Lower lobe of right lung (tissue), 2 donors: ENCODE data around the gene RRAS. TPM values are rescaled to one million over a fixed set of nuclear protein-coding genes. Genes with fewer than 3 reads are reported as not detected.

ENCODE experiments used
- ATAC-seq, 2 donors: fragments of 200-7000 bp; cut with Tn5 transposase; one replicate each; pipeline ENCODE4 v1.9.1; 2020 to 2022; ENCODE audit warnings: mild to moderate bottlenecking in 2 of 2, moderate library complexity in 2 of 2
- DNase-seq: peaks from one replicate; pipeline ENCODE4 v3.0.0-alpha.2; 2020
- H3K27ac ChIP-seq: fragments of 200-600 bp; one replicate; pipeline ENCODE4 v1.8.0; 2022
- H3K27me3 ChIP-seq: fragments of 200-600 bp; one replicate; pipeline ENCODE4 v1.8.0; 2022; ENCODE audit warnings: low read depth
- H3K36me3 ChIP-seq: fragments of 200-600 bp; one replicate; pipeline ENCODE4 v1.8.0; 2022; ENCODE audit warnings: mild to moderate bottlenecking
- H3K4me1 ChIP-seq: fragments of 200-600 bp; one replicate; pipeline ENCODE4 v1.8.0; 2022
- H3K4me3 ChIP-seq: fragments of 200-600 bp; one replicate; pipeline ENCODE4 v1.8.0; 2022; ENCODE audit warnings: mild to moderate bottlenecking
- H3K9me3 ChIP-seq: fragments of 200-600 bp; one replicate; pipeline ENCODE4 v1.8.0; 2022
- intact Hi-C: fragments of 100-400 bp; cut with DNase I; formaldehyde crosslinking; loops from one replicate; pipeline ENCODE4 v1.11.0; 2022
- microRNA-seq: library from miRNA; unstranded; fragments of <30 nt; microRNA quantifications from one replicate; pipeline ENCODE4 v1.2.0, GENCODE V29; 2020; ENCODE audit warnings: borderline number of aligned reads
- total RNA-seq: library from RNA; stranded (reverse); fragmentation: NEBNext Ultra II Directional; extraction: Animal tissue kit (Norgen Biotek cat#: 25700); gene quantifications from one replicate; pipeline ENCODE4 v1.2.1, GENCODE V29; 2021
- TF ChIP-seq, protein P1 (sequence below): fragments of 200-600 bp; IDR thresholded peaks from one replicate; pipeline ENCODE4 v1.8.0; 2022; ENCODE audit warnings: antibody characterized with exemption, mild to moderate bottlenecking
- donor health status: DM: no; HTN: yes; CAD: no; lungs with severe emphysema.

Gene RRAS
- total RNA-seq, 1 donor from 2014 or later: 114 TPM

DNA sequence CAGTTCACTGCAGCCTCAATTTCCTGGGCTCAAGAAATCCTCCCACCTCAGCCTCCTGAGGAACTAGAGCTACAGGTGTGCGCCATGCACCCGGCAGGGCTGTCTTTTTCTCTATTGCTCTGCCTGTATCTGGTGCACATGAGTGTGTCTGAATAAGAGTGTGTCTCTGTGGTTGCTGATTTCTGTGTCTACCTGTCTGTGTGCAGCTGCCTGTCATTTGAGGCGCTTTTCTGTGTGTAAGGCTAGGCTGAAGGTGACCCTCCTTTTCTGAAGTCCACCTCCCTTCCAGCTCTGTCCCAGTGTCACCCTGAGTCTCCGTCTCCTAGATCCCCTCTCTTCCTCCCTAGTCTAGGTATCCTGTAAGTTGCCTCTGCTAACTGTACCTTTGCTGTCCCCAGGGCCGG is 50.4 kb downstream of the RRAS start:
- no peak for ATAC-seq
- peaks cover 19% of the 10 kb centered on the region for H3K4me1 ChIP-seq
- no peak for DNase-seq
- H3K9me3 ChIP-seq: no peaks in the 10 kb centered on the region
- H3K4me3 ChIP-seq: peak overlapping the region; percentile 72
- peak overlapping the region; percentile 89 for H3K27ac ChIP-seq
- peaks cover 9% of the 10 kb centered on the region for H3K36me3 ChIP-seq
- TF ChIP-seq, protein P1, sequence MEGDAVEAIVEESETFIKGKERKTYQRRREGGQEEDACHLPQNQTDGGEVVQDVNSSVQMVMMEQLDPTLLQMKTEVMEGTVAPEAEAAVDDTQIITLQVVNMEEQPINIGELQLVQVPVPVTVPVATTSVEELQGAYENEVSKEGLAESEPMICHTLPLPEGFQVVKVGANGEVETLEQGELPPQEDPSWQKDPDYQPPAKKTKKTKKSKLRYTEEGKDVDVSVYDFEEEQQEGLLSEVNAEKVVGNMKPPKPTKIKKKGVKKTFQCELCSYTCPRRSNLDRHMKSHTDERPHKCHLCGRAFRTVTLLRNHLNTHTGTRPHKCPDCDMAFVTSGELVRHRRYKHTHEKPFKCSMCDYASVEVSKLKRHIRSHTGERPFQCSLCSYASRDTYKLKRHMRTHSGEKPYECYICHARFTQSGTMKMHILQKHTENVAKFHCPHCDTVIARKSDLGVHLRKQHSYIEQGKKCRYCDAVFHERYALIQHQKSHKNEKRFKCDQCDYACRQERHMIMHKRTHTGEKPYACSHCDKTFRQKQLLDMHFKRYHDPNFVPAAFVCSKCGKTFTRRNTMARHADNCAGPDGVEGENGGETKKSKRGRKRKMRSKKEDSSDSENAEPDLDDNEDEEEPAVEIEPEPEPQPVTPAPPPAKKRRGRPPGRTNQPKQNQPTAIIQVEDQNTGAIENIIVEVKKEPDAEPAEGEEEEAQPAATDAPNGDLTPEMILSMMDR: no peak
- intact Hi-C loops: no loop called here
- H3K27me3 ChIP-seq: no peaks in the 10 kb centered on the region

DNA sequence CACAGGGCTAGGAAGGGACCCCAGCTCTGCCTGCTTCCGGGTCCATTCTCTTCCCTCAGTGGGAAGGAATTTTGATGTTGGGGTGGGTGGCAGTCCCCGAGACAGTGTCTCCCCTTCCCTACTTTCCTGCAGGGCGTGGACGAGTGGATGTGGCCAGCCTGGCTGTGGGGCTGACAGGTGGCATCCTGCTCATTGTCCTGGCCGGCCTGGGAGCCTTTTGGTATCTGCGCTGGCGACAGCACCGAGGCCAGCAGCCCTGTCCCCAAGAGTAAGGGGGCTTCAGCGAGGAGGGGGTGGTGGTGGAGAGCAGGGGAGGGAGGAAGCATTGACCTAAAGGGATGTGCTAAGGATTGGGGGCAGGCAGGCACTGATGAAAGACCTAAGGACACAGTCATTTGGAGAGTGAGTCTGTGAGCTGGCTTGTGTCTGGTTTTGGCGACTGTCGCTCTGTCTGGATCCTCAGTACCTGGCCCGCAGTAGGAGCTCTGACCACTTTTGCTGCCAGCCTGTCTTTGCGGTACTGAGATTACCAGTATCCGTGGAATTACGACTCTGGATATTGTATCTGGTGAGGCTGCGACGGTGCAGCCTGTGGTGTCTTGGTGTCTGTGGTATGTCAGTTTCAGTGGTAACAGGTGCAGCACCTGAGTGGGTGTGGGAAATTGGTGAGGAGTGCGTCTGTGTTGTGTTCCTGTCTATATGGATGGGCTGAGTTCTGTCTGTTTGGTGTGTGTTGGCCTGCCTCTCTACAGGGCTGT is 51.4 kb downstream of the RRAS start:
- intact Hi-C loops: no loop called here
- no peak for ATAC-seq
- Histone ChIP-seq H3K9me3 (no peaks in the 10 kb centered on the region), H3K4me1 (peaks cover 14% of the 10 kb centered on the region), H3K27me3 (no peaks in the 10 kb centered on the region), H3K4me3 (no peak overlapping the region), H3K36me3 (no peaks in the 10 kb centered on the region), H3K27ac (no peak overlapping the region)
- TF ChIP-seq, protein P1: no peak
- no peak for DNase-seq

DNA sequence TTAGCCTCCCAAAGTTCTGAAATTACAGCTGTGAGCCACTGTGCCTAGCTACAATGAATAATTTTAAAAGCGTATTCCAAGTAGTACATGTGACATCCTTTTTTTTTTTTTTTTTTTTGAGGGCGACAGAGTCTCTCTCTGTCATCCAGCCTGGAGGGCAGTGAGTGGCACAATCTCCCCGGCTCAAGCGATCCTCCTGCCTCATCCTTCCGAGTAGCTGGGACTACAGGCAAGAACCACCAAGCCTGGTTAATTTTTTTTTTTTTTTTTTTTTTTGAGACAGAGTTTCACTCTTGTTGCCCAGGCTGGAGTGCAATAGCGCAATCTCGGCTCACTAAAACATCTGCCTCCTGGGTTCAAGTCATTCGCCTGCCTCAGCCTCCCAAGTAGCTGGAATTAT is 52.7 kb downstream of the RRAS start:
- H3K27me3 ChIP-seq: no peaks in the 10 kb centered on the region
- intact Hi-C loops: no loop called here
- no peak for DNase-seq
- H3K36me3 ChIP-seq: no peaks in the 10 kb centered on the region
- no peak overlapping the region for H3K27ac ChIP-seq
- peaks cover 2% of the 10 kb centered on the region for H3K4me1 ChIP-seq
- TF ChIP-seq, protein P1: no peak
- no peak for ATAC-seq
- H3K9me3 ChIP-seq: no peaks in the 10 kb centered on the region
- H3K4me3 ChIP-seq: no peak overlapping the region

Small RNAs within 50 kb of the gene (microRNA-seq; reads per million reads assigned to microRNA genes)
- gene MIR5088: not detected

Other genes starting within 250 kb of the RRAS start
- not detected for gene PTH2, start 216.7 kb downstream of the RRAS start, total RNA-seq
- gene GFY, start 214.8 kb downstream of the RRAS start, total RNA-seq: not detected
- gene SLC17A7, start 198.6 kb downstream of the RRAS start, total RNA-seq: 0.56 TPM
- gene PIH1D1, start 188.3 kb downstream of the RRAS start, total RNA-seq: 63.2 TPM
- 33.7 TPM for gene ALDH16A1, start 186.9 kb downstream of the RRAS start, total RNA-seq
- 12.8 TPM for gene FLT3LG, start 165.9 kb downstream of the RRAS start, total RNA-seq
- gene RPL13A, start 152.5 kb downstream of the RRAS start, total RNA-seq: 1,820 TPM
- gene RPS11, start 143.7 kb downstream of the RRAS start, total RNA-seq: 1,649 TPM
- 385 TPM for gene FCGRT, start 127.5 kb downstream of the RRAS start, total RNA-seq
- 28.1 TPM for gene RCN3, start 112.1 kb downstream of the RRAS start, total RNA-seq
- gene NOSIP, start 59.6 kb downstream of the RRAS start, total RNA-seq: 47.2 TPM
- gene PRRG2, start 58.8 kb downstream of the RRAS start, total RNA-seq: 7.6 TPM
- gene PRR12, start 49.0 kb downstream of the RRAS start, total RNA-seq: 32.0 TPM
- gene SCAF1, start 2.1 kb upstream of the RRAS start, total RNA-seq: 59.4 TPM
- gene IRF3, start 25.7 kb upstream of the RRAS start, total RNA-seq: 99.8 TPM
- 17.0 TPM for gene BCL2L12, start 25.8 kb upstream of the RRAS start, total RNA-seq
- 88.3 TPM for gene PRMT1, start 37.1 kb upstream of the RRAS start, total RNA-seq
- 2.1 TPM for gene ADM5, start 49.5 kb upstream of the RRAS start, total RNA-seq
- gene CPT1C, start 51.0 kb upstream of the RRAS start, total RNA-seq: 3.8 TPM
- gene TSKS, start 123.2 kb upstream of the RRAS start, total RNA-seq: 1.2 TPM
- gene AP2A1, start 126.9 kb upstream of the RRAS start, total RNA-seq: 67.6 TPM
- 24.0 TPM for gene FUZ, start 173.1 kb upstream of the RRAS start, total RNA-seq
- 65.8 TPM for gene MED25, start 178.1 kb upstream of the RRAS start, total RNA-seq
- 124 TPM for gene PTOV1, start 211.0 kb upstream of the RRAS start, total RNA-seq
- gene PNKP, start 227.4 kb upstream of the RRAS start, total RNA-seq: 78.0 TPM
- 29.7 TPM for gene AKT1S1, start 237.2 kb upstream of the RRAS start, total RNA-seq
- gene TBC1D17, start 237.6 kb upstream of the RRAS start, total RNA-seq: 53.1 TPM